ENCODE results near the gene RRAS.

GRCh38 chr19:49685845-49686332 lies 45.9 kb upstream of the RRAS start:
- TF ChIP-seq CTCF (IDR thresholded peaks at IDR 0.05 in 4 of 5, conservative IDR thresholded peaks at IDR 0.05 in 1 of 5) (no peak), POLR2A (IDR thresholded peaks at IDR 0.05) (no peak)
